HG03175 (cell line): ENCODE measurements around the gene PBX3.
A peak's percentile ranks its signal among the peaks of the same experiment; 100 is the strongest.

Experiments used
- ATAC-seq: cut with Tn5 transposase; IDR thresholded peaks from one replicate; pipeline ENCODE4 v1.9.1; 2021; ENCODE audit warnings: mild to moderate bottlenecking, moderate library complexity; ENCODE audit not compliant: unreplicated experiment

PBX3 gene

DNA sequence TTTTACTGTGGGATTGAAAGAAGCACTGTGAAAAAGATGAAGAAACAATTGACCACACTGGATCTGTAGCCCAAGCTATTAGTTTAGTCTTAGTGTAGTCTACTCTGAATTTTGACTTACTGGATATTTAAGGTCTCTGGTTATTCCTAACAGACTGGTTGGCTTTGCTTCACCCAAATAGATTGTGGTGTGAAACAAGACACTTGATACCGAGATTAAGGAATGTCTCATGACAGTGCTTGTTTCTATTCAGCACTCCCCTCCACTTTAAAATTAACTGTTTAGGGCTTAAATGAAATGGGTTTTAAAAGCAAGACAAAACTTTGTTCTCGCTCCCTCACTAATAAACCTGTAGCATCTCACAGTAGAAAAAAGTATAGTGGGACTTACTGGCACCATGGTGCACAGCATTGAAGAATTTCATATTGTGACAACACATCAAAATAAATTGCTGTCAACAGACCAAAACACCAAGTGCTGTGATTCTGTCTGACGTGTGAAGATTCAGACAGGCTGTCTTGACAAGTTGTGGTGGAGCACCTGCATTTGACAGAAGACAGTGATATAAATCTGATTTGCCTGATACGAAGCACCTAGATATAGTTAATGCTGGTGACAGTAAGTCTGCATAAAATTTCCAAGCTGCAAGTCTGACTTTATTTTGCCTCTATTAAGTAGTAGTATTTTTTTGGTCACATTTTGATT lies 73.1 kb downstream of the PBX3 start:
- ATAC-seq: no peak

DNA sequence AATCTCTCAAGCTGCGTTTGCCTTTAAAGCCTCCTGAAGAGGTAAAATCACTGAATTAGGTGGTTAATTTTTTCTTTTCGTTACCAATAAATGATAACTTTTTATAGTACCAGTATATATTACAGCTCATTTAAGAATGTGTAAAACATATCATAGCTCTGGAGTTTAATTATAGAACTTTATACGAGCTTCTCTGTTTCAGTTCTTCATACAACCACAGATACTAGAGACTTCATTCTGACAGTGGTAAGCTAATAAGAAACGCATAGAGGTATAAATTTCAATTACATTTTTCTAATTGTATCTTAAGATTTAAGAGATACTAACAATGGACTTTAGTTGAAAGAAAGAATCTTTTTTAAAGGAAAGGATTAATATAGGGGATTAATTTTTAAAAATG lies 73.9 kb downstream of the PBX3 start:
- peak; percentile 47 for ATAC-seq

GRCh38 chr9:125822160-125822559 lies 75.0 kb downstream of the PBX3 start:
- ATAC-seq: no peak

GRCh38 chr9:125822902-125823301 lies 75.7 kb downstream of the PBX3 start:
- no peak for ATAC-seq

- peak; percentile 77 for ATAC-seq
These were observed 76.8 kb downstream of the PBX3 start for GRCh38 chr9:125823874-125824406.

- ATAC-seq: no peak
These were observed 78.6 kb downstream of the PBX3 start for GRCh38 chr9:125825762-125826161.

DNA sequence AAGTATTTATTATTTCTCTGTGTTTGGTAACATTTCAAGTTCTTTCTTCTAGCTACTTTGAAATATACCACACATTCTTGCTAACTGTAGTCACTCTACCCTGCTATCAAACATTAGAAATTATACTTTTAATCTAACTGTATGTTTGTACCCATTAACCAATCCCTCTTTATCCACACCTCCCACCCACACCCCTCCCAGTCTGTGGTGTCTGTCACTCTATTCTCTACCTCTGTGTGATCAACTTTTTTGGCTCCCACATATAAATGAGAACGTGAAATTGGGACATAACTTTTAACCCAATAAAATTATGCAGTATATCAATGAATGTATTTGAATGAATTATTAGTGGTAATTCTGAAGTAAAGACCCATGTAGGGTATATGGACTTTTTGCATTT lies 79.7 kb downstream of the PBX3 start:
- ATAC-seq: no peak

DNA sequence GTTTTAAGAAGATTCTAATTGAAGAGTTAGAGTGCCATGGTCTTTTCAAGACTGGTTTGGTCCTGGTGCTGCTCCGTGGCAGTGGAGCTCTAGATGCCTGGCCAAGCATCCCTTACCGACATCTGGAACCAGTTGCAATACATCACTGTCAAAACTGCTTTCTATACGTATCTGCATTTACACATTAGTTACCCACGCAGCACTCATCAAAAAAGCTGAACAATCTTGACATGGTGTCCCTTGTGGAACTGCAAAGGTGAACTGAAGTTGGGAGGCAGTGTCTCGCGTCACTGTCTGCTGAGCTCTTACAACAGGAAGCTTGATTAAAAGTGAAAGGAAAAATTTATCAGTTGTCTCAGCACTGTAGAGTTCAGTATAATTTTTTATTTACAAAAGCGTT lies 82.6 kb downstream of the PBX3 start:
- ATAC-seq: peak; percentile 69

DNA sequence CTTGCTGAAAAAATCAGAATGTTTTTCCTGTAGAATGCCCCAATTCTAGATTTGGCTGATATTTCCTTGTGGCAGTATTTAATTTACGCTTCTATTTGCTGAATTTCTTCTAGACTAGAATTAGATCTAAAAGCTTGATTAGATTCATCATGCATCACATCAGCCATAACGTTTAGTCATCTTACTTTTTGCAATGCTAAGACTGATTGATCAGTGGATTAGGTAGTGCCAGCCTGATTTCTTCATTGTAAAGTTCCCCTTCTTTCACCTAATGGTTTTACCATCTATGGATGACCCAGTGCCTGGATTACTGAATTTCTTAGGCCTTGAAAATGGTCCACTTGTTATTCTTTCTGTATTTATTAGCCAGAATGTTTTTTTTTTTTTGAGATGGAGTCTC lies 83.9 kb downstream of the PBX3 start:
- no peak for ATAC-seq

- no peak for ATAC-seq
These were observed 84.4 kb downstream of the PBX3 start for GRCh38 chr9:125831616-125832015.

DNA sequence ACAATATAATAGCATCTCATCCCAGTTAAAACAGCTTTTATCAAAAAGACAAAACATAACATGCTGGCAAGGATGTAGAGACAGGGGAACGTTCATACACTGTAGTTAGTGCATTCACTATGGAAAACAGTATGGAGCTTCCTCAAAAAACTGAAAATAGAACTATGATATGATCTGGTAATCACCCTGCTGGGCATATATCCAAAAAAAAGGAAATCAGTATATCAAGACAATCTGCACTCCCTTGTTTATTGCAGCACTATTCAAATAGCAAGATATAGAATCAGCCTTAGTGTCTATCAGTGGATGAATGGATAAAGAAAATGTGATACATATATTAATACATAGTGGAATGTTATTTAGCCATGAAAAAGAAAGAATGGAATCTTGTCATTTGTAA lies 88.5 kb downstream of the PBX3 start:
- no peak for ATAC-seq

DNA sequence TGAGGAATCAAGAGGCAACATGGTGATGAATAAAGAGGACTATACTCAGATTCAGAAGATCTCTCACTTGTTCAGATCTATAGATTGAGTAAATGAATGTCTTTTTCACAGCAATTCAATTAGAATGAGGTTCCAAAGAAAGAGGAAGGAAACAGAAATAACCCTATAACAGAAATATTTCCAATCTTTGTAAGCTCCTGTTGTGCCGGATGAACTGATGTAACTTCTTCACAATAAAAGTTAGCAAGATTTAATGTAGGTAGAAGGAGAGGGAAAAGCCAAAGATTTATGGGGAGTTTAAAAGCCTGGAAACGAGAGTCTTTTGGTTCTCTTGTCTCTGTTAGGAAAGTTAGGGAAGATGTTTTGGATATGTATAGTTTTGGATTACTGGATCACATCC lies 92.1 kb downstream of the PBX3 start:
- no peak for ATAC-seq

GRCh38 chr9:125841444-125841843 lies 94.3 kb downstream of the PBX3 start:
- no peak for ATAC-seq

DNA sequence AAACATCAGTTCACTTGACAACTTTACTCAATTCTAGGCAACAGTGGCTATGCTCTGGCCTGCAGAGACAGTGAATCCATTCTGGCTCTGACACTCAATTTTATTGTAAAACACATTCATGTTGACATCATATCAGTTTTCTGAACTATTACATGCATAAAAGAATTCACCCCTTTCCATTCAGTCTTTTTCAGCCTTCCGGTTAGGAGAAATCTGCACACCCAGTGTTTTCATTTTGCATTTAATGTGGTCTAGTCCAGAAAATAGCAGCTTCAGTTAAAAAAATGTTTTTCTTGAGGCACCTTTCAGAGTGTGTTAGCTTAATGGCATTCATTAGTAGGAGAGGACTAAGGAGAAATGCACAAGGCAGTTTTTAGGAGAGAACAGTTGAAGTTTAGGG lies 95.1 kb downstream of the PBX3 start:
- ATAC-seq: no peak

GRCh38 chr9:125843646-125844045 lies 96.5 kb downstream of the PBX3 start:
- ATAC-seq: no peak

DNA sequence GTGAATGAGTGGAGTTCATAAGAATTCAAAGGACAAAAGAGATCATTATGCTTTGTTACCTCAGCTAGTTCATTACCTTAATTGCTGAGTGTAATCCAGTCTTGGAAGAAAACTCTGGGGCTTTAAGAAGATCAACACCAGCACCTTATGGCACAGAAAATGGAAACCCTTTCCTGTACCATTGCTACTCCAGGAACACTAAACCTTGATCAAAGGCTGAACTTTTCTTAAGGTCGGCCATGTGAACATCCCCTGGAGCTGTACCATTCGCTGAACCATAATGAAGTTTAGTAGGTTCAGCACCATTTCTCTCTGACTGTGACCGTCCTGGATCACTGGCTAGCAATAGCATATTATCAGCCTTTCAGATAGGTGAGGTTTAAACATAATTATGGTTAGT lies 97.4 kb downstream of the PBX3 start:
- ATAC-seq: no peak

- no peak for ATAC-seq
These were observed 98.2 kb downstream of the PBX3 start for GRCh38 chr9:125845271-125845808.

- no peak for ATAC-seq
These were observed 100.6 kb downstream of the PBX3 start for GRCh38 chr9:125847735-125848134.

DNA sequence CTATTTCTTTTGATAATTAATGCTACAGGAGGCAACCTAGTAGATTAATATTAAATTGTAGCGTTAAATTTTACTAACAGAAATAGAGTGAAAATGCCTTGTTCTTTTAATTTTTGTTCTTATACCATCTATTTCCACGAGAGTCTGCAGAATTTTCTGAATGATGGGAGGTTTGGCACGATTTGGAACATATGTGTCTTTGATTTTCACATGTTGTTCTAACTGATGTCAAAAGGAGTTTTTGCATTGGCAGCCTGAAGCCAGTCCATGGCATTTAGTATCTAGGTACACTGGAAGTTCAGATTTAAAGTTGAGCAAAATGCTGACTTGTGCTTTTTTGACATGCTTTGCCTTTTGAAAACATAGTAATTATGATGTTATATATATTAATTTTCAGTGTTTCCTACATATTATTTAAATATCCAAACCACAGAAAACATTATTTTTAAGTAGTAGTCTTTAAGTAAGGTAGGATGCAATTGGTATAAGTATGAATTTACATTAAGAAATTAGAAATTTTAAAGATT lies 103.0 kb downstream of the PBX3 start:
- ATAC-seq: no peak

DNA sequence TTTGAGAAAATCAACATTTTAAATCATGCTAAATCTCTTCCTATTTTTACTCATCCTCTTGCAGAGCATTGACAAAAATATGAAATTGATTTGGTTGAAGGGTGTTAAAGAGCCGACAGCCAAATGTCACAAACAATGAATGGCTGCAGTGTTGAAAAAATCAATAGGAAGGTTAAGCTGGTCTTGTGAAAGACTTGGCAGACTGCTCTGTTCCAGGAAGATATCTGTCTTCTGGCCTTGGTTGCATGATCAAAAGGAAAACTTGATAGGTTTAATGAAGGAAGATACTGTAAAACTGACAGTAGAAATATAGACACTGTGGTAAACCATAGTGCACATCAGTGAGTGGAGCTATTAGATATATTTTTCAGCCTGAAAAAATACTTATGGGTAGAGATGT lies 103.6 kb downstream of the PBX3 start:
- no peak for ATAC-seq

- ATAC-seq: no peak
These were observed 104.8 kb downstream of the PBX3 start for GRCh38 chr9:125851979-125852378.

DNA sequence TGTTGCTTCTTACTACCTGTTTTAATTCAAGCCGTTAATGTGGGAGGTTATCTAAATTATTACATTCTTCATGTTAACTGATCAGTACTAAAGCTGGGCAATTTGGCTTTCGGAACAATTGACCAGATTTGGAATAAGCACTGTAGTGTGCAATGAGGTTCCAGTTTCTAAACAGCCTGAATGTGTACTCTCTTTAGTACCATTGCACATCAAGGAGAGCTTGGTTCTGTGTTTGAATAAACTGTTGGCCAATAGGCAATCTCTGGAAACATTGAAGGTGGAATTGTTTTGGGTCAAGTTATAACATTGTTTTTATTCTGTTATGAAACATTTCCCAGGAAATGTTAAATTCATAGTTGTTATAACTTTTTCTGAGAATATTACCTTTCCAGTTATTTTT lies 105.2 kb downstream of the PBX3 start:
- no peak for ATAC-seq
